Calu3 (cell line): ENCODE results near the gene BMPER. TPM values are rescaled to one million over a fixed set of nuclear protein-coding genes. Genes with fewer than 3 reads are reported as not detected.

Source experiments
- BruUV-seq: library from RNA; stranded (reverse); fragments of 400-500 nt; replicated peaks from 2 replicates; lab custom pipeline; 2021; lab: Mats Ljungman, UMichigan
- CTCF ChIA-PET: fragments of 300-600 bp; sonication (Branson Sonifier 250); formaldehyde crosslinking; loops from one replicate; lab custom pipeline; 2022; ENCODE audit warnings: antibody characterized with exemption; lab: Charles Lee
- DNase-seq: peaks from one replicate; pipeline ENCODE4 v3.0.0; 2022
- H3K27ac Mint-ChIP-seq: one replicate; pipeline ENCODE4 v1.8.0; 2022; ENCODE audit warnings: mixed read lengths; ENCODE audit not compliant: unreplicated experiment
- H3K27me3 Mint-ChIP-seq: one replicate; pipeline ENCODE4 v1.8.0; 2022; ENCODE audit warnings: mixed read lengths; ENCODE audit not compliant: unreplicated experiment
- H3K36me3 Mint-ChIP-seq: one replicate; pipeline ENCODE4 v1.8.0; 2022; ENCODE audit warnings: mild to moderate bottlenecking, moderate library complexity, mixed read lengths; ENCODE audit not compliant: insufficient read depth, unreplicated experiment
- H3K4me1 Mint-ChIP-seq: one replicate; pipeline ENCODE4 v1.8.0; 2022; ENCODE audit warnings: mild to moderate bottlenecking, low read depth, mixed read lengths; ENCODE audit not compliant: unreplicated experiment
- H3K4me3 Mint-ChIP-seq: one replicate; pipeline ENCODE4 v1.8.0; 2022; ENCODE audit warnings: mild to moderate bottlenecking, low read depth, moderate library complexity, mixed read lengths; ENCODE audit not compliant: unreplicated experiment
- H3K9me3 Mint-ChIP-seq: one replicate; pipeline ENCODE4 v1.8.0; 2022; ENCODE audit warnings: low read depth, mixed read lengths; ENCODE audit not compliant: unreplicated experiment
- intact Hi-C: fragments of 100-400 bp; cut with micrococcal nuclease; formaldehyde crosslinking; loops from one replicate; pipeline ENCODE4 v1.10.0; 2022; ENCODE audit not compliant: unreplicated experiment
- total RNA-seq: library from RNA; stranded (reverse); gene quantifications from 2 replicates; pipeline ENCODE4 v1.2.3, GENCODE V29; 2022
- TF ChIP-seq, protein P1 (sequence below): fragments of 200-600 bp; IDR thresholded peaks from one replicate; pipeline ENCODE4 v1.8.0; 2022; ENCODE audit warnings: antibody characterized with exemption; ENCODE audit not compliant: unreplicated experiment

Gene BMPER
- total RNA-seq, 1 experiment from 2014 or later = not detected

DNA sequence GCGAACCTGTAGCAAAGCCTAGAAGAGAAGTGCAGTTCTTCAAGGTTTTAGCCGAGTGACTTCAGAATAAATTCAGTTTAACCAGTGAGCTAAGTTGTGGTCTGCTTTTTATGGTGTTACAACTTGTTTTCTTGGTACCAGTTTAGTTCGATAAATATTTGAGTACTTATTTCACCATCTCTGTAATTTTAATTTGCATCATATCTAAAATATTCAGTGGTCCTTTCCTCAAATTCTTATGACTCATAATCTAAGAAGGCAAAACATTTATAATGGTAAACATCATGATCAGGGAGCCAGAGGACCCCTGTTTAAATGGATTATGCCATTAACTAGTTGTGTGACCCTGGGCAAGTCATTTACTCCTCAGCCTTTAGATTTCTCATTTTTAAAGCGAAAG lies 4.1 kb upstream of the BMPER start:
- no peak for DNase-seq
- no TSS peak for BruUV-seq
- peaks cover 90% of the 10 kb centered on the region for H3K27me3 Mint-ChIP-seq
- H3K27ac Mint-ChIP-seq = no peak overlapping the region
- no peaks in the 10 kb centered on the region for H3K4me1 Mint-ChIP-seq
- TF ChIP-seq, protein P1, sequence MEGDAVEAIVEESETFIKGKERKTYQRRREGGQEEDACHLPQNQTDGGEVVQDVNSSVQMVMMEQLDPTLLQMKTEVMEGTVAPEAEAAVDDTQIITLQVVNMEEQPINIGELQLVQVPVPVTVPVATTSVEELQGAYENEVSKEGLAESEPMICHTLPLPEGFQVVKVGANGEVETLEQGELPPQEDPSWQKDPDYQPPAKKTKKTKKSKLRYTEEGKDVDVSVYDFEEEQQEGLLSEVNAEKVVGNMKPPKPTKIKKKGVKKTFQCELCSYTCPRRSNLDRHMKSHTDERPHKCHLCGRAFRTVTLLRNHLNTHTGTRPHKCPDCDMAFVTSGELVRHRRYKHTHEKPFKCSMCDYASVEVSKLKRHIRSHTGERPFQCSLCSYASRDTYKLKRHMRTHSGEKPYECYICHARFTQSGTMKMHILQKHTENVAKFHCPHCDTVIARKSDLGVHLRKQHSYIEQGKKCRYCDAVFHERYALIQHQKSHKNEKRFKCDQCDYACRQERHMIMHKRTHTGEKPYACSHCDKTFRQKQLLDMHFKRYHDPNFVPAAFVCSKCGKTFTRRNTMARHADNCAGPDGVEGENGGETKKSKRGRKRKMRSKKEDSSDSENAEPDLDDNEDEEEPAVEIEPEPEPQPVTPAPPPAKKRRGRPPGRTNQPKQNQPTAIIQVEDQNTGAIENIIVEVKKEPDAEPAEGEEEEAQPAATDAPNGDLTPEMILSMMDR = no peak
- no peaks in the 10 kb centered on the region for H3K9me3 Mint-ChIP-seq
- peaks cover 12% of the 10 kb centered on the region for H3K36me3 Mint-ChIP-seq
- CTCF ChIA-PET = no interaction called here
- H3K4me3 Mint-ChIP-seq = no peak overlapping the region
- intact Hi-C loops = no loop called here

DNA sequence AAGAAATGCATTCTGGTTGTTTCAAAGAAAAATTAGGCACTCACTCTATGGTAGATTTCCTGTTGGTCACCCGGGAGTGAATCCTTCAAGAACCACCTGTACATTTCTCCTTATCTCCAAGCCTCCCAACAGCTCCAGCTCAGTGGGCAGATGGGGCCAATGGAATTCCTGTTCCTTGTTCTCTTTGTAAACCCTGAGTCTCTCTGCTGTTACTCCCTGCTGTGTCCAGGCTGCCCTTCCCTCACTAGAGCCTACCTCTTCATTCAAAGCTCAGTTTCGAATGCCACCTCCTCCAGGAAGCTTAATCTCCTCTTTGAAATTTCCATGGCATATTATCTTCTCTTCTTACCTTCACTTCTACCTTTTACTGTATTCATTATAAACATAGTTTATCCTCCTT lies 3.5 kb upstream of the BMPER start:
- CTCF ChIA-PET = no interaction called here
- H3K27me3 Mint-ChIP-seq = peaks cover 94% of the 10 kb centered on the region
- H3K4me1 Mint-ChIP-seq = no peaks in the 10 kb centered on the region
- H3K27ac Mint-ChIP-seq = no peak overlapping the region
- DNase-seq = no peak
- no peak overlapping the region for H3K4me3 Mint-ChIP-seq
- BruUV-seq = no TSS peak
- TF ChIP-seq, protein P1 = no peak
- intact Hi-C loops = no loop called here
- no peaks in the 10 kb centered on the region for H3K9me3 Mint-ChIP-seq
- peaks cover 12% of the 10 kb centered on the region for H3K36me3 Mint-ChIP-seq

DNA sequence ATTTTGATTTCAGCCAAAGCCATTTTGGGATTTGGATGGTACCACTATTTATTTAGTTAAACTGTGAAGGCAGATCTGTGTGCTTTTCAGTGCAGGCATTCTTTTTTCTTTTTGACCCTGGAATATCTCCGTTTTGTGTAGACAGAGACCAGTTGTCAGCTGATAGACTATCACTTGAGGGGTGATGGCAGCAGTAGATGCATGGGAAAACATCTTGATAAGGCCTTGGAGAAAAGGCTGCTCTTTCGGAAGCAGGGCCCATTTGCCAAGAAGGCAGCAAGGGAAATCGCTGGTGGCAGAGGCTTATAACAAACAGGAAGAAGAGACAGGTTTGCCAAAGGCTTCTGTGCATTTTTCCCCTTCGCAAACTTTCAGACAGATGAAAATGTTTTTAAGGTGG lies 2.6 kb upstream of the BMPER start:
- TF ChIP-seq, protein P1 = no peak
- peaks cover 12% of the 10 kb centered on the region for H3K36me3 Mint-ChIP-seq
- H3K27me3 Mint-ChIP-seq = peaks cover 94% of the 10 kb centered on the region
- H3K27ac Mint-ChIP-seq = no peak overlapping the region
- H3K4me1 Mint-ChIP-seq = no peaks in the 10 kb centered on the region
- H3K4me3 Mint-ChIP-seq = no peak overlapping the region
- H3K9me3 Mint-ChIP-seq = no peaks in the 10 kb centered on the region
- CTCF ChIA-PET = interaction anchor here (0.7 kb wide), 1 partner anchor 80 kb away, joined by 3 read pairs; no protein-coding TSS in a partner anchor
- no TSS peak for BruUV-seq
- intact Hi-C loops = no loop called here
- no peak for DNase-seq

DNA sequence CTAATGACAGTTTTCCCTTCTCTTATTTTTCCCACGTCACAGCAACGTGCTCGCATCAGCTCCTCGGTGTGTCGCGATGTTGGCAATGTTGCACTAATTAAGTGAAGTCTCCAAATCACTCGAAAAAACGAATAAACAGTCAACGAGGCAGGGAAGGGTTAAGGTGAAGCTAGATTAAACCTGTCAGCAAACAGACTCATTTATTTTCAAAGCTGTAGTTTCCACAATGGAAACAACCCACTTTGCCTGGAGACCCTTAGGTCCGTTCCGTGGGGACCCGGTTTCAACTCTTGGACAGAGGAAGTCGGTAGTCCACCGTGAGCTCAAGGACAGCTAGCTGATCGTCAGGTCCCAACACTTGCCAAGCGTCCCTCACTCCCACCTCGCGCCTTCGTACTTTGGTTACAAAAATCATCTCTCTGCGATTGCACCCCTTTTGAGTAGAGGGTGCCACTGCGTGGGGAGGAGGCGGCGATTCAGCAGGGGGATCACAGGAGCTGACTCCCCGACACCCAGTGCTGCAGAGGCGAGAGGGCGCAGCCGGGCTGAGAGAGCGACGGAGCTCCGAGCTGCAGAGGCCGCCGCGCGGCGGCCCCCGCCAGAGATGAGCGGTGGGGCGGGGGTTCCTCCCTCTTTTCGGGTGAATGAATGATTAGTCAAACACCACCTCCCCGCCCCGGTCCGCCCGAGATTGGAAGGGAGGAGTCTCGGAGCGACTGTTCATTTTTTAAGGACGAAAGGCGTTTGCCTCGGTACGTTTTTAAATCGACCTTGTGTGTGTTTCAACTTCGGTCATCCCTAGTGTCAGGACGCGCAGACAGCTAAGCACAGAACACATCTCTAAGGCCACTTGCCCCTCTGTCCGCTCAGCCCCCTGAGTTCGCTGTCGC lies 1.3 kb upstream of the BMPER start:
- no peaks in the 10 kb centered on the region for H3K9me3 Mint-ChIP-seq
- CTCF ChIA-PET = interaction anchor here (0.6 to 2.1 kb wide), 9 partner anchors 8 to 719 kb away, joined by 3 to 13 read pairs (median 5); no protein-coding TSS in a partner anchor
- peak; percentile 24 for DNase-seq
- intact Hi-C loops = no loop called here
- TF ChIP-seq, protein P1 = no peak
- H3K4me1 Mint-ChIP-seq = no peaks in the 10 kb centered on the region
- peak overlapping the region; percentile 73 for H3K4me3 Mint-ChIP-seq
- H3K36me3 Mint-ChIP-seq = peaks cover 12% of the 10 kb centered on the region
- H3K27me3 Mint-ChIP-seq = peaks cover 94% of the 10 kb centered on the region
- BruUV-seq = no TSS peak
- H3K27ac Mint-ChIP-seq = no peak overlapping the region
